GM10847 (cell line): ENCODE data around the gene MLC1.

Experiments
- POLR2A ChIP-seq: IDR thresholded peaks from 2 replicates; pipeline ENCODE4 v1.6.1; 2011; ENCODE audit not compliant: insufficient read length; ENCODE audit errors: extremely low read depth

MLC1 gene

GRCh38 chr22:50025993-50026392, 59.2 kb downstream of the MLC1 start:
- TF ChIP-seq POLR2A, result no peak

- TF ChIP-seq POLR2A, result no peak
These were observed 62.9 kb downstream of the MLC1 start for GRCh38 chr22:50022171-50022819.

GRCh38 chr22:50020606-50021005, 64.6 kb downstream of the MLC1 start:
- TF ChIP-seq POLR2A, result no peak

- TF ChIP-seq POLR2A, result no peak
These were observed 65.9 kb downstream of the MLC1 start for GRCh38 chr22:50019316-50019715.

- no peak for TF ChIP-seq POLR2A
These were observed 66.5 kb downstream of the MLC1 start for GRCh38 chr22:50018608-50019285.

GRCh38 chr22:50017701-50018224, 67.5 kb downstream of the MLC1 start:
- no peak for TF ChIP-seq POLR2A

GRCh38 chr22:50016988-50017700, 68.1 kb downstream of the MLC1 start:
- no peak for TF ChIP-seq POLR2A

- no peak for TF ChIP-seq POLR2A
These were observed 68.8 kb downstream of the MLC1 start for GRCh38 chr22:50016308-50016987.

- no peak for TF ChIP-seq POLR2A
These were observed 69.5 kb downstream of the MLC1 start for GRCh38 chr22:50015451-50016307.

- TF ChIP-seq POLR2A, result no peak
These were observed 70.4 kb downstream of the MLC1 start for GRCh38 chr22:50014655-50015401.

- no peak for TF ChIP-seq POLR2A
These were observed 71.1 kb downstream of the MLC1 start for GRCh38 chr22:50014053-50014501.

- no peak for TF ChIP-seq POLR2A
These were observed 72.7 kb downstream of the MLC1 start, which contains the start of gene IL17REL for GRCh38 chr22:50012211-50013181. Gene IL17REL (minus strand): TSS chr22:50012765. CDS start chr22:50012646, 119 bp downstream.

- no peak for TF ChIP-seq POLR2A
These were observed 73.6 kb downstream of the MLC1 start for GRCh38 chr22:50011447-50012210.
